Testis (tissue), 3 donors: ENCODE data around the gene UBE2J1. TPM values are rescaled to one million over a fixed set of nuclear protein-coding genes. Genes with fewer than 3 reads are reported as not detected.

Experiments
- DNase-seq: peaks from one replicate; pipeline ENCODE4 v3.0.0-alpha.2; 2019
- H3K27ac ChIP-seq, 2 donors: fragments of 200-600 bp; sonication (generic); one replicate each; pipeline ENCODE4 v1.5.1; 2019
- H3K27me3 ChIP-seq: fragments of 200-600 bp; sonication (generic); one replicate; pipeline ENCODE4 v1.5.1; 2019
- H3K36me3 ChIP-seq: fragments of 200-600 bp; sonication (generic); one replicate; pipeline ENCODE4 v1.5.1; 2017; ENCODE audit warnings: low read depth; ENCODE audit errors: missing control alignments
- H3K4me1 ChIP-seq: fragments of 200-600 bp; sonication (generic); one replicate; pipeline ENCODE4 v1.5.1; 2019
- H3K4me3 ChIP-seq, 2 donors: fragments of 200-600 bp; sonication (generic); one replicate each; pipeline ENCODE4 v1.5.1; 2017 to 2019
- H3K9me3 ChIP-seq: fragments of 200-600 bp; sonication (generic); one replicate; pipeline ENCODE4 v1.5.1; 2017
- CTCF ChIP-seq, 3 experiments: fragments of 450-650 bp in 2 of 3; fragments of 200-600 bp in 1 of 3; sonication (generic) in 1 of 3; IDR thresholded peaks; one replicate each; pipeline ENCODE4 v1.5.1; 2016 to 2019; ENCODE audit warnings: antibody characterized with exemption in 3 of 3, mild to moderate bottlenecking in 2 of 3, moderate library complexity in 1 of 3
- POLR2A ChIP-seq: fragments of 450-650 bp; IDR thresholded peaks from one replicate; pipeline ENCODE4 v1.6.1; 2017; ENCODE audit warnings: antibody characterized with exemption, mild to moderate bottlenecking, moderate library complexity
- WGBS, 2 donors: methylation state at CpG; one replicate each; pipeline ENCODE4 v1.1.5; 2018; 5-methylcytosine and 5-hydroxymethylcytosine counted together
- intact Hi-C: fragments of 100-400 bp; cut with DNase I; formaldehyde crosslinking; loops from one replicate; pipeline ENCODE4 v1.15.1; 2023; ENCODE audit warnings: low total_unique reads
- polyA plus RNA-seq: library from polyadenylated mRNA; stranded (reverse); fragments of 350-450 nt; fragmentation: Illumina TruSeq; extraction: RNeasy Lipid Tissue Mini Kit (QIAGEN cat#74804); gene quantifications from one replicate; pipeline ENCODE4 v1.2.3, GENCODE V29; 2014; ENCODE audit warnings: low read depth, low replicate concordance; ENCODE audit not compliant: insufficient read depth
- total RNA-seq, 2 donors: library from RNA; depleted of rRNA; stranded (reverse); fragments of >200 nt; gene quantifications; one replicate each; pipeline ENCODE4 v1.2.3, GENCODE V29; 2016

UBE2J1 gene
- total and polyA plus RNA-seq, 3 donors from 2014 or later, result 28.7 to 47.3 (median 38.4) TPM

DNA sequence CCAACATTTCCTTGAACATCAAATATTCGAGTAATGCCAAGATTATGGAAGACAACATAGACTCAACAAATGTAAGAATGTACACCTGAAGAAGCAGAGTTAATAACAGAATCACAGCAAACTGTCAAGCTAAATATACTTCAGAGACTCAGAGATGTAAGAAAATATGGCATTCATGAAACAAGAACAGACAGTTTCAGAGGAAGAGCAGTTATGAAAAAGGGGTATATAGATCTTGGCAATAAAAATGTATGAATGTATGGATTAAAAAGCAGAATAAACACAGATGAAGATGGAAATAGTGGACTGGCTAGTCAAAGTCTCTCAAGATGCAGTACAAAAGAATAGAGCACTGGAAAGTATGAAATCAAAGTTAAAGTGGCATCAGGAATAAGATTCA is 41.1 kb upstream of the UBE2J1 start:
- Histone ChIP-seq H3K4me1 (no peaks in the 10 kb centered on the region), H3K27ac (no peak overlapping the region), H3K4me3 (no peak overlapping the region), H3K27me3 (no peaks in the 10 kb centered on the region), H3K36me3 (no peaks in the 10 kb centered on the region), H3K9me3 (no peaks in the 10 kb centered on the region)
- intact Hi-C loops, result no loop called here
- TF ChIP-seq POLR2A, result no peak
- no peak for TF ChIP-seq CTCF (IDR thresholded peaks at IDR 0.05)
- no peak for DNase-seq
- 94 to 100% methylated on average over 1 of the region's 1 CpG for WGBS, 2 donors

DNA sequence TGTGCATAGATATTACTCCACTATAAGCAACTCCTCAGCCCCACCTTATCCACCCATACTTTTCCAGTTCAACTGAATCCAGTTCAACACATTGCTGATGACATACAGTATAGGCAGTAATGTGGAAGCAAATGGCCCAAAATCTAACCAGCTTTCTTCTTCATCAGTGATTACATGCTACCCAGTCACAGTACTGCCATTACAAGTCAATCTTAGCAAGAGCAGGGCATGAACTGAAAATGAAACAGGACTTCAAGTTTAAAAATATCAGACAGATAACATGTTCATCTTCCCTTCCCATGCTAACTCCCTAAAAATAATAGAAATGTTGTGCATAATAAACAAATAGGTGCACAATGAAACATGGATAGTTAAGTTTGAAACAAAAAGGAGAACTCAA is 40.3 kb upstream of the UBE2J1 start:
- no peaks in the 10 kb centered on the region for H3K27me3 ChIP-seq
- intact Hi-C loops, result no loop called here
- no peak overlapping the region for H3K4me3 ChIP-seq
- no peak overlapping the region for H3K27ac ChIP-seq
- no peak for TF ChIP-seq POLR2A
- no peak for TF ChIP-seq CTCF (IDR thresholded peaks at IDR 0.05)
- H3K36me3 ChIP-seq, result no peaks in the 10 kb centered on the region
- DNase-seq, result no peak
- H3K4me1 ChIP-seq, result no peaks in the 10 kb centered on the region
- H3K9me3 ChIP-seq, result no peaks in the 10 kb centered on the region

GRCh38 chr6:89388846-89389245 is 36.3 kb upstream of the UBE2J1 start:
- intact Hi-C loops, result no loop called here
- H3K27ac ChIP-seq, result no peak overlapping the region

DNA sequence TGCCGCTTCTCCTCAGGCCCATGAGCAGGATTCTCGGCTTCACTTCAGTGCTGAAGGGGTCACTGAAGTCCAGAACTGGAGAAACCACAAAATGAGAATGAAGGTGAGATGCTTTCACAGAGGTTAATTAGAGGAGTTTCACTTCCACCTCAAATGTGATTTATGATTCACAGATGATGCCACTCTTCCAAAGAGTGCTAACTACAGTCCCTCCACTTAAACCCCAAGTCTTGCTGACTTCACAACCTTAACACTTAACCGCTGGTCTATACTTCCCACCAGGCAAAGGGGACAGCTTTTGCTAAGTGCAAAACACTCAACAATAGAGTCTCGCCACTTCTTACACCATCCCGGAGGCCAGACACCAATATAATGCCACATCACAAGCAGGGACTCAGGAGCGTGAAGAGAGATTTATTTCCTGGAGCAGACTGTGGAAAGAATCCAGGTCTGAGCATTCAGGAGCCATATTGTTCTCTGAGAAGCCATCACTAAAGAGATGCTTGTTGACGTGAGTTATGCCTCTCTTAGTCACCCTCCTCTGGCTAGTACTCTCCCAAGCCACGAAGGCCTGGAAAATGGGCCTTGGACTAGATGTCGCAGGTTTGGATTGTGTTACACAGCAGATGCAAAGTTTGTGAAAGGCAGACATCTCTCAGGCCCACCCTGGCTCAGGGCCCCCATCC is 35.1 kb upstream of the UBE2J1 start:
- WGBS, 2 donors, result 88% methylated on average over 9 of the region's 9 CpGs
- H3K4me1 ChIP-seq, result no peaks in the 10 kb centered on the region
- no peak overlapping the region for H3K27ac ChIP-seq
- H3K36me3 ChIP-seq, result no peaks in the 10 kb centered on the region
- intact Hi-C loops, result no loop called here
- no peaks in the 10 kb centered on the region for H3K9me3 ChIP-seq
- TF ChIP-seq POLR2A (no peak), CTCF (IDR thresholded peaks at IDR 0.05) (no peak)
- no peak for DNase-seq
- H3K27me3 ChIP-seq, result no peaks in the 10 kb centered on the region
- H3K4me3 ChIP-seq, result no peak overlapping the region

More at GRCh38 chr6:89388846-89389245, 36.3 kb upstream of the UBE2J1 start:
- no peak overlapping the region for H3K4me3 ChIP-seq
- no peaks in the 10 kb centered on the region for H3K27me3 ChIP-seq
- no peaks in the 10 kb centered on the region for H3K36me3 ChIP-seq
- TF ChIP-seq POLR2A (no peak), CTCF (IDR thresholded peaks at IDR 0.05) (no peak)
- no peaks in the 10 kb centered on the region for H3K9me3 ChIP-seq
- no peaks in the 10 kb centered on the region for H3K4me1 ChIP-seq
- no peak for DNase-seq
- WGBS, 2 donors, result 93 to 98% methylated on average over 6 of the region's 6 CpGs

DNA sequence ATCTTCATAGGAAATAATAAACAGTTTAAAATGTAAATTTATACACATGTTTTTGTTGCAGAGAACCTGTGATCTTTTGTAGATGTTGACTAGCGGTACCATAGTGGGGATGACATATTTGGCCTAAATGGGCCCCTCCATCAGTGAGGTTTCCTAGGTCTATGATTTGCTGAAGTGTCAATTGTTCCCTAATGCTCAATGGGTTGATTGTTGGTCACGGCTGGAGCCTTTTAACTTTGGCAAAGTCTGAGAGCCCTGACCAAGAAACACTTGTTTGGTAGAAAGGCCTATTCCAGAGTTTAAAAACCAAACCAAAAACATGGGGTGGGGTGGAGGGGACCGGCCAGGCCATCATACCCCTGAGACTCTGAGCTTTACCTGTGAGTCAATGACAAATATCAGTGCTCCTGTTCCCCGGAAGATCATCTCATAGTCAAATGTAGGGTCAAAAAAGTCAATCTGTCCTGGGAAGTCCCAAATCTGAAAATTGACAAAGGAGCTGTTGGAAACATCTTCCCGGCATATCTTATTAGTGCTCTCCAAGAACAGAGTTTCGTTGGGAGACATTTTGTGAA is 34.5 kb upstream of the UBE2J1 start:
- DNase-seq, result no peak
- TF ChIP-seq POLR2A (no peak), CTCF (IDR thresholded peaks at IDR 0.05) (no peak)
- WGBS, 2 donors, result 96 to 99% methylated on average over 6 of the region's 6 CpGs
- no peak overlapping the region for H3K27ac ChIP-seq
- no peaks in the 10 kb centered on the region for H3K36me3 ChIP-seq
- H3K4me1 ChIP-seq, result no peaks in the 10 kb centered on the region
- H3K27me3 ChIP-seq, result no peaks in the 10 kb centered on the region
- no peaks in the 10 kb centered on the region for H3K9me3 ChIP-seq
- no peak overlapping the region for H3K4me3 ChIP-seq
- intact Hi-C loops, result no loop called here
